SK-N-SH (cell line): Measurements from ENCODE around the gene CACNA2D4. TPM values are rescaled to one million over a fixed set of nuclear protein-coding genes. Genes with fewer than 3 reads are reported as not detected.

Experiments
- CTCF ChIA-PET: fragments of 300-600, 350-600 bp; formaldehyde crosslinking; extraction: SDS; loops from one replicate; lab custom pipeline; 2021; lab: Yijun Ruan, JAX
- POLR2A ChIA-PET: fragments of 350-600 bp; sonication (Branson Sonifier 250); formaldehyde crosslinking; extraction: SDS; loops from one replicate; lab custom pipeline; 2020; ENCODE audit warnings: antibody characterized with exemption, inconsistent platforms; lab: Yijun Ruan, JAX
- DNase-seq: peaks from one replicate; pipeline ENCODE4 v3.0.0; 2012
- H2AFZ ChIP-seq: fragments of 200-600 bp; sonication (generic); 2 replicates; pipeline ENCODE4 v1.8.1; 2016; ENCODE audit warnings: antibody characterized with exemption, mild to moderate bottlenecking, low read depth
- H3F3A ChIP-seq: fragments of 200-600 bp; sonication (generic); replicated peaks from 2 replicates; pipeline ENCODE3; 2016; ENCODE audit warnings: antibody characterized with exemption, mild to moderate bottlenecking; ENCODE audit not compliant: insufficient read depth
- H3K27ac ChIP-seq, 2 experiments: fragments of 200-500 bp in 1 of 2; fragments of 200-600 bp in 1 of 2; sonication (Bioruptor generic) in 1 of 2; sonication (generic), shearing (Covaris generic) in 1 of 2; 2 replicates each; pipeline versions ENCODE4 v1.5.1 to v1.6.1; 2014 to 2016; ENCODE audit warnings: low read depth in 2 of 2, inconsistent platforms in 1 of 2, low read length in 1 of 2, mild to moderate bottlenecking in 1 of 2, mixed read lengths in 1 of 2
- H3K27me3 ChIP-seq: fragments of 200-600 bp; sonication (generic), shearing (Covaris generic); 2 replicates; pipeline ENCODE4 v1.6.1; 2016; ENCODE audit warnings: mixed run types; ENCODE audit not compliant: insufficient read depth
- H3K36me3 ChIP-seq, 2 experiments: fragments of 200-500 bp in 1 of 2; fragments of 200-600 bp in 1 of 2; sonication (Bioruptor generic) in 1 of 2; sonication (generic) in 1 of 2; replicated peaks in 1 of 2; 2 replicates each; pipeline versions ENCODE3 to v1.5.1; 2014 to 2016; ENCODE audit warnings: low read length in 1 of 2, mild to moderate bottlenecking in 1 of 2; ENCODE audit not compliant: insufficient read depth in 2 of 2, control insufficient read depth in 1 of 2
- H3K4me1 ChIP-seq, 2 experiments: fragments of 200-500 bp in 1 of 2; fragments of 200-600 bp in 1 of 2; sonication (Bioruptor generic) in 1 of 2; sonication (generic), shearing (Covaris generic) in 1 of 2; 2 replicates each; pipeline versions ENCODE4 v1.5.1 to v1.6.1; 2014 to 2016; ENCODE audit warnings: low read depth in 1 of 2, low read length in 1 of 2, mixed run types in 1 of 2; ENCODE audit not compliant: insufficient read depth in 2 of 2, control insufficient read depth in 1 of 2
- H3K4me2 ChIP-seq: fragments of 200-600 bp; sonication (generic), shearing (Covaris generic); 2 replicates; pipeline ENCODE4 v1.6.1; 2017; ENCODE audit warnings: mixed run types
- H3K4me3 ChIP-seq, 2 experiments: fragments of 200-500 bp in 1 of 2; fragments of 200-600 bp in 1 of 2; sonication (Bioruptor generic) in 1 of 2; sonication (generic), shearing (Covaris generic) in 1 of 2; 2 replicates each; pipeline versions ENCODE4 v1.5.1 to v1.8.1; 2014 to 2016; ENCODE audit warnings: low read depth in 2 of 2, inconsistent platforms in 1 of 2, low read length in 1 of 2, mild to moderate bottlenecking in 1 of 2, mixed read lengths in 1 of 2, moderate library complexity in 1 of 2
- H3K79me2 ChIP-seq: fragments of 200-600 bp; sonication (generic); 2 replicates; pipeline ENCODE4 v1.8.1; 2017; ENCODE audit warnings: mild to moderate bottlenecking; ENCODE audit not compliant: insufficient read depth
- H3K9ac ChIP-seq: fragments of 200-600 bp; sonication (generic); 2 replicates; pipeline ENCODE4 v1.6.1; 2017; ENCODE audit warnings: mixed run types
- H3K9me2 ChIP-seq: fragments of 200-600 bp; sonication (generic); 2 replicates; pipeline ENCODE4 v1.6.1; 2017; ENCODE audit warnings: mixed run types
- H3K9me3 ChIP-seq: fragments of 200-600 bp; sonication (generic); 2 replicates; pipeline ENCODE4 v1.6.1; 2017; ENCODE audit warnings: mixed run types, mild to moderate bottlenecking, moderate library complexity
- H4K20me1 ChIP-seq: fragments of 200-600 bp; sonication (generic); 2 replicates; pipeline ENCODE4 v1.6.1; 2017; ENCODE audit warnings: mild to moderate bottlenecking, mixed run types; ENCODE audit not compliant: insufficient read depth
- CHD2 ChIP-seq: fragments of 150-350 bp; IDR thresholded peaks from 2 replicates; pipeline ENCODE4 v1.6.1; 2018; ENCODE audit warnings: low read length; ENCODE audit not compliant: partially characterized antibody
- EZH2phosphoT487 ChIP-seq: fragments of 200-600 bp; sonication (generic); IDR thresholded peaks from 2 replicates; pipeline ENCODE4 v1.6.1; 2017; ENCODE audit warnings: low read depth, mixed run types, mild to moderate bottlenecking, antibody characterized with exemption, moderate library complexity, borderline replicate concordance
- FOXJ3 ChIP-seq: sonication (generic); formaldehyde crosslinking; IDR thresholded peaks from 2 replicates; pipeline ENCODE4 v1.5.1; 2020; ENCODE audit warnings: mild to moderate bottlenecking, missing genetic modification reagents
- JUND ChIP-seq: IDR thresholded peaks from 2 replicates; pipeline ENCODE4 v1.4.0; 2012
- RFX5 ChIP-seq: IDR thresholded peaks from 2 replicates; pipeline ENCODE4 v1.6.1; 2012; ENCODE audit warnings: mild to moderate bottlenecking, improper control_type of control experiment, low read length
- RXRA ChIP-seq: IDR thresholded peaks from 2 replicates; pipeline ENCODE4 v1.4.0; 2012; ENCODE audit warnings: low read depth, mild to moderate bottlenecking, borderline replicate concordance
- SIN3A ChIP-seq: IDR thresholded peaks from 2 replicates; pipeline ENCODE4 v1.6.1; 2012; ENCODE audit warnings: low read depth, mild to moderate bottlenecking, low read length, moderate library complexity, borderline replicate concordance
- TAF1 ChIP-seq: IDR thresholded peaks from 2 replicates; pipeline ENCODE4 v1.6.1; 2012; ENCODE audit warnings: low read depth, mild to moderate bottlenecking, low read length, moderate library complexity, borderline replicate concordance
- YY1 ChIP-seq: IDR thresholded peaks from 2 replicates; pipeline ENCODE4 v1.4.0; 2012; ENCODE audit warnings: low read depth, mild to moderate bottlenecking
- WGBS: methylation state at CpG from one replicate; pipeline ENCODE4 v1.1.6; 2017; ENCODE audit warnings: low lambda C conversion rate; 5-methylcytosine and 5-hydroxymethylcytosine counted together
- polyA plus RNA-seq, 3 experiments: library from polyadenylated mRNA; depleted of rRNA; stranded (reverse); fragments of >200 nt; gene quantifications; 2 replicates each; pipeline ENCODE4 v1.2.3, GENCODE V29; 2012
- TF ChIP-seq, protein P1 (sequence below): fragments of 200-600 bp; sonication (generic); IDR thresholded peaks from 2 replicates; pipeline ENCODE4 v1.6.1; 2017; ENCODE audit warnings: antibody characterized with exemption, mild to moderate bottlenecking, moderate library complexity
- TF ChIP-seq, protein P2 (sequence below): IDR thresholded peaks from 2 replicates; pipeline ENCODE4 v1.6.1; 2012; ENCODE audit warnings: mild to moderate bottlenecking, low read depth, low read length, moderate library complexity
- TF ChIP-seq, protein P3 (sequence below): fragments of 150-350 bp; IDR thresholded peaks from 2 replicates; pipeline ENCODE4 v1.6.1; 2017; ENCODE audit warnings: antibody characterized with exemption, low read length, low read depth, borderline replicate concordance
- TF ChIP-seq, protein P4 (sequence below): fragments of 150-350 bp; IDR thresholded peaks from 2 replicates; pipeline ENCODE4 v1.6.1; 2016; ENCODE audit warnings: mild to moderate bottlenecking, low read depth, low read length

CACNA2D4 gene
- polyA plus RNA-seq, 1 of the 3 experiments (the other 2 are of a cell fraction) = 0.02 TPM

DNA sequence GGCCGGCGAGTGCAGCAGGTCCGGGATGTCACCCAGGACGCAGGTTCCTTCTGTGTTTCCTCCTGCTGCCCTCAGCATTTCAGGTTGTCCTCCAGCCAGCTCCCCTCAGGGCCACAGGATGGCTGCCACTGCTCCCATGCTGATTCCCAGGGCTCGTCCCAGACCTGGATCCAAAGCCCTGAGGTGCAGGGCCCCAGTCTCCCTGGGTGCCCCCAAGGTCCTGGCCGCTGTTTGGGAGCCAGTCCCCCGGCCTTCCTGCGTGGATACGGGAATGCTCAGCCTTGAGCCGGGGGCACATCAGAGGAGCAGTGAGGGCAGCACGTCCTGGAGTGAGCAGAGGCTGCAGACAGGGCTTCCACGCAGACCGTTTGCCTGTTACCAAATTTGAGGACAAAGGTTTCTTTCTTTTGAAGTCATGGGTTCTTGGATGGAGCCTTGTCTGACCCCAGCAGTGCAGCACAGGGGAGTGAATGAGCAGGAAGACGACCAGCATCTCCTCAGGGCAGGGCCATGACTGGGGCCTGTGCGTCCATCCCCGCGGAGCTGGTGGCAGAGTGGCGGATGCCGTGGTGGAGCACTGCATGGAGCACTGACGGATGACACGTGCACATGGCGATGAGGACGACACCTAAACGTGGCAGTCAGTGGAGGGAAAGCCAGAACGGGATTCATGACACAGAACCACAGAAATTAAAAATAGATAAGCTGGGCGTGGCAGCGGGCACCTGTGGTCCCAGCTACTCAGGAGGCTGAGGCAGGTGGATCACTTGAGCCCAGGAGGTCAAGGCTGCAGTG lies 12.5 kb upstream of the CACNA2D4 start (continued):
- no peak for TF ChIP-seq SIN3A
- TF ChIP-seq EZH2phosphoT487 = no peak
- TF ChIP-seq, protein P1, sequence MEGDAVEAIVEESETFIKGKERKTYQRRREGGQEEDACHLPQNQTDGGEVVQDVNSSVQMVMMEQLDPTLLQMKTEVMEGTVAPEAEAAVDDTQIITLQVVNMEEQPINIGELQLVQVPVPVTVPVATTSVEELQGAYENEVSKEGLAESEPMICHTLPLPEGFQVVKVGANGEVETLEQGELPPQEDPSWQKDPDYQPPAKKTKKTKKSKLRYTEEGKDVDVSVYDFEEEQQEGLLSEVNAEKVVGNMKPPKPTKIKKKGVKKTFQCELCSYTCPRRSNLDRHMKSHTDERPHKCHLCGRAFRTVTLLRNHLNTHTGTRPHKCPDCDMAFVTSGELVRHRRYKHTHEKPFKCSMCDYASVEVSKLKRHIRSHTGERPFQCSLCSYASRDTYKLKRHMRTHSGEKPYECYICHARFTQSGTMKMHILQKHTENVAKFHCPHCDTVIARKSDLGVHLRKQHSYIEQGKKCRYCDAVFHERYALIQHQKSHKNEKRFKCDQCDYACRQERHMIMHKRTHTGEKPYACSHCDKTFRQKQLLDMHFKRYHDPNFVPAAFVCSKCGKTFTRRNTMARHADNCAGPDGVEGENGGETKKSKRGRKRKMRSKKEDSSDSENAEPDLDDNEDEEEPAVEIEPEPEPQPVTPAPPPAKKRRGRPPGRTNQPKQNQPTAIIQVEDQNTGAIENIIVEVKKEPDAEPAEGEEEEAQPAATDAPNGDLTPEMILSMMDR = no peak
- no peak for TF ChIP-seq YY1
- TF ChIP-seq CHD2 = no peak
- no peak for TF ChIP-seq RXRA
- TF ChIP-seq, all 33 proteins: peak for 0

DNA sequence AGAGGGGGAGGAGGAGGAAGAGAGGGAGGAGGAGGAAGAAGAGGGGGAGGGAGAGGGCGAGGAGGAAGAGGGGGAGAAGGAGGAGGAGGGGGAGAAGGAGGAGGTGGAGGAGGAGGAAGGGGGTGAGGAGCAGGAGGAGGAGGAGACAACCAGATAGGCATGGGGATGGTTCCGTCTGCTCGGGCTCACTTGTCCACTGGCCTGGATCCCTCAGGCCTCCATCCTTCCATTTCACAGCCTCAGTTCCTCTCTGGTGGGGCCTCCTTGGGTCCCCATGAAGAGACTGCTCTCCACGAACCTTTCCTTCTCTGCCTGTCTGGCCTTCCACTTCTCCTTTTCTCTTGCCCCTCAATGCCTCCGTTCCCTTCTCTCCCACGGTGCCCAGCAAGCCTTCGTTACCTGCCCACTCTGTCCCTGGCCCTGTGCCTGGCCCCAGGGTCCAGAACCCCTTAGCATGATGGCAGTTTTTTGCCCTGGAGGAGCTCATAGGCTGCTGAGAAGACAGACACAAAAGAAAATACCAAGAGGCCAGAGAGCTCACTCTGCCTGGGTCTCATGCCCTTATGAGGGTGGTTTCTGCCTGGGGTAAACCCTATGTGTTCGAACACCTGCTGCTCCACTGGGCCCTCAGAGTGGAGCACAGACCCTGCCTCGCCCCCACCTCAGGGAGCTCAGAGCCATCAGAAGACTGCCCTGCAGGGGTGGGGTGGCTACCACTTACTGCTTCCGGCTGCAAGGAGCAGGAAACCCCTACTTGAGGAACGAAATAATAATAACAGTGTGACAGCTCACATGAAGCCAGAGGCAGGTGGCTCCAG lies 11.7 kb upstream of the CACNA2D4 start:
- Histone ChIP-seq H3K4me1 (peaks cover 4 to 70% of the 10 kb centered on the region in 2 experiments; a peak in 2 of 4 replicates), H4K20me1 (no peaks in the 10 kb centered on the region), H3K9ac (no peak overlapping the region), H3F3A (no peaks in the 10 kb centered on the region), H3K36me3 (no peaks in the 10 kb centered on the region), H3K4me2 (no peak overlapping the region), H3K9me3 (no peaks in the 10 kb centered on the region), H3K27ac (no peak overlapping the region), H3K27me3 (no peaks in the 10 kb centered on the region; the same call in 1 of the 2 replicates), H3K9me2 (no peaks in the 10 kb centered on the region), H2AFZ (no peak overlapping the region), H3K79me2 (no peaks in the 10 kb centered on the region), H3K4me3 (no peak overlapping the region)
- WGBS = 71% methylated on average over 9 of the region's 11 CpGs
- peak; percentile 16 for DNase-seq
- TF ChIP-seq TAF1 (no peak), RFX5 (no peak), FOXJ3 (CRISPR knock-in tag) (no peak), JUND (no peak)
- TF ChIP-seq, protein P1 = no peak
- TF ChIP-seq, protein P2, sequence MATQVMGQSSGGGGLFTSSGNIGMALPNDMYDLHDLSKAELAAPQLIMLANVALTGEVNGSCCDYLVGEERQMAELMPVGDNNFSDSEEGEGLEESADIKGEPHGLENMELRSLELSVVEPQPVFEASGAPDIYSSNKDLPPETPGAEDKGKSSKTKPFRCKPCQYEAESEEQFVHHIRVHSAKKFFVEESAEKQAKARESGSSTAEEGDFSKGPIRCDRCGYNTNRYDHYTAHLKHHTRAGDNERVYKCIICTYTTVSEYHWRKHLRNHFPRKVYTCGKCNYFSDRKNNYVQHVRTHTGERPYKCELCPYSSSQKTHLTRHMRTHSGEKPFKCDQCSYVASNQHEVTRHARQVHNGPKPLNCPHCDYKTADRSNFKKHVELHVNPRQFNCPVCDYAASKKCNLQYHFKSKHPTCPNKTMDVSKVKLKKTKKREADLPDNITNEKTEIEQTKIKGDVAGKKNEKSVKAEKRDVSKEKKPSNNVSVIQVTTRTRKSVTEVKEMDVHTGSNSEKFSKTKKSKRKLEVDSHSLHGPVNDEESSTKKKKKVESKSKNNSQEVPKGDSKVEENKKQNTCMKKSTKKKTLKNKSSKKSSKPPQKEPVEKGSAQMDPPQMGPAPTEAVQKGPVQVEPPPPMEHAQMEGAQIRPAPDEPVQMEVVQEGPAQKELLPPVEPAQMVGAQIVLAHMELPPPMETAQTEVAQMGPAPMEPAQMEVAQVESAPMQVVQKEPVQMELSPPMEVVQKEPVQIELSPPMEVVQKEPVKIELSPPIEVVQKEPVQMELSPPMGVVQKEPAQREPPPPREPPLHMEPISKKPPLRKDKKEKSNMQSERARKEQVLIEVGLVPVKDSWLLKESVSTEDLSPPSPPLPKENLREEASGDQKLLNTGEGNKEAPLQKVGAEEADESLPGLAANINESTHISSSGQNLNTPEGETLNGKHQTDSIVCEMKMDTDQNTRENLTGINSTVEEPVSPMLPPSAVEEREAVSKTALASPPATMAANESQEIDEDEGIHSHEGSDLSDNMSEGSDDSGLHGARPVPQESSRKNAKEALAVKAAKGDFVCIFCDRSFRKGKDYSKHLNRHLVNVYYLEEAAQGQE = no peak
- TF ChIP-seq, protein P3, sequence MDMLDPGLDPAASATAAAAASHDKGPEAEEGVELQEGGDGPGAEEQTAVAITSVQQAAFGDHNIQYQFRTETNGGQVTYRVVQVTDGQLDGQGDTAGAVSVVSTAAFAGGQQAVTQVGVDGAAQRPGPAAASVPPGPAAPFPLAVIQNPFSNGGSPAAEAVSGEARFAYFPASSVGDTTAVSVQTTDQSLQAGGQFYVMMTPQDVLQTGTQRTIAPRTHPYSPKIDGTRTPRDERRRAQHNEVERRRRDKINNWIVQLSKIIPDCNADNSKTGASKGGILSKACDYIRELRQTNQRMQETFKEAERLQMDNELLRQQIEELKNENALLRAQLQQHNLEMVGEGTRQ = no peak
- TF ChIP-seq, protein P4, sequence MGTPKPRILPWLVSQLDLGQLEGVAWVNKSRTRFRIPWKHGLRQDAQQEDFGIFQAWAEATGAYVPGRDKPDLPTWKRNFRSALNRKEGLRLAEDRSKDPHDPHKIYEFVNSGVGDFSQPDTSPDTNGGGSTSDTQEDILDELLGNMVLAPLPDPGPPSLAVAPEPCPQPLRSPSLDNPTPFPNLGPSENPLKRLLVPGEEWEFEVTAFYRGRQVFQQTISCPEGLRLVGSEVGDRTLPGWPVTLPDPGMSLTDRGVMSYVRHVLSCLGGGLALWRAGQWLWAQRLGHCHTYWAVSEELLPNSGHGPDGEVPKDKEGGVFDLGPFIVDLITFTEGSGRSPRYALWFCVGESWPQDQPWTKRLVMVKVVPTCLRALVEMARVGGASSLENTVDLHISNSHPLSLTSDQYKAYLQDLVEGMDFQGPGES = no peak
- ChIA-PET CTCF (interaction anchor here (0.7 to 1.6 kb wide), 5 partner anchors 10 to 139 kb away, joined by 3 to 9 read pairs (median 3); no protein-coding TSS in a partner anchor), POLR2A (no interaction called here)
